ENCODE measurements around the gene NDUFS2.

NDUFS2 gene

DNA sequence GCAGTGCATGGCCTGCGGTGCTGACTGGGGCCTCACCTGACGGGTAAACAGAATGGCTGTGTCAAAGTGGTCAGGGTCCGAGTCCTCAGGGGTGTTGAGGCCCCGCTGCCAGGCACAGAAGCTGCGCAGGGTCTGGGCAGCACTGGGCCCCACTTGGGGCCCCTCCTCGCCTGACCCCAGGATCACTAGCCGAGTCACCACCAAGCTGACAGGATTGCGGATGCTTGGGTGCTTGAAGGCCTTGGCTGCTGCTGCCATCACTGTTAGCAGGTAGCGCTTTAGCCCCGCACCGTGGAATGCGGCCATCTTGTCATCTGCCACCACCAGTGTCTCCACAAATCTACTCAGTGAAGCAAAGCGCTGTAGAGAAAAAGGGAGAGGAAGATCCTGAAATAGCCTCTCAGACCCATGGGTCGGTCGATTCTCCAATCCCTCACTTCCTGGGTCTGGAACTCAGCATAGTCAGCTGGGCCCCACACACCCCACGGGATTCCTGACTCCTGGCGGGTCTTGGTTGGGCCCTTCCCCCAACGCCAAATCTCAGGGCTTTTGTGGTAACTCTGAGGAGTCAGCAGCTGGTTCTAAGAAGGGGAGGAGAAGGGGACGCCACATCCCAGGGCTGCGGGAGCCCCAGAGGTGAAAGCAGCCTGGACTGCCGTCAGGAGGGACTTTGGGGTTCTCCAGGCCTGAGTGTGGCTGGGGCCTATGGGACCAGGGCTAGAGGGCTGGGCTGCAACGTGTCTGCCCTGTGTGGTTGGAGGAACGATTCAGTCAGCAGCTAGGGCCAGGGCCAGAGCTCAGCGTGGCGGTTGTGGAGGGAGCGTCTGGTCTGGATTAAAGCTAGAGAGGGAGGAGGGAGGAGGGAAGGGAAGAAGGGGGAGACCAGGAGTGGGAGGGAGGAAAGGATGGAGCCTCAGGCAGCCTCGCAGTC is 5.4 kb upstream of the NDUFS2 start:
- no peak for ATAC-seq

DNA sequence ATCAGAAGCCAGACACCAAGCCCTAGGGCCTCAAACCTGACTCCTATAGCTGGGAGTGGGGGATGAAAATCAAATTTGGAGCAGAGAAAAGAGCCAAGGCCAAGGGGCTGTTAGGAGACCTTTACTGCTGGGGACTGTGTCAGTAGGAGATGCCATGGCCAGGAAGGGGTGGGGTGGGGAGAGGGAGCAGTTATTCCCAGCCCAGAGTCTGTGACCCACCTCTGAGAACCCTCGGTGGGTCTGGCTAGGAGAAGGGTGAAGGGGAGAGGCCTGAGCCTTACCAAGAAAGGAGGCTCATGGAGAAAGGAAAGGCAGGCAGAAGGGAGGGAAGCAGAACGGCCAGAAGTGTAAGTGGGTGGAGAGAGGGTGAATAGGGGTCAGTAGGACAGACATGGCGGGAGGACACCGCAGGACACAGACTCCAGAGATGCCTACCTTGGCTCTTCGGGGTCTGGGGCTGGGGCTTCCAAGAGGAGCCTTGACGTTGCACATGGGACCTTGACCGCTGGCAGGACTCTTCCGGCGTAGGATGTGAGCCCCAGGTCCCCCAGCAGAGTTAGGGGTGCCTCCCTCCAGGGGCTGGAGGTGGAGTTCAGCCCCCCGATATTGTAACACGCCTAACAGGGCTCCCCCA is 4.5 kb upstream of the NDUFS2 start:
- no peak for ATAC-seq

GRCh38 chr1:161198194-161198896 is 3.8 kb upstream of the NDUFS2 start:
- ATAC-seq = no peak

DNA sequence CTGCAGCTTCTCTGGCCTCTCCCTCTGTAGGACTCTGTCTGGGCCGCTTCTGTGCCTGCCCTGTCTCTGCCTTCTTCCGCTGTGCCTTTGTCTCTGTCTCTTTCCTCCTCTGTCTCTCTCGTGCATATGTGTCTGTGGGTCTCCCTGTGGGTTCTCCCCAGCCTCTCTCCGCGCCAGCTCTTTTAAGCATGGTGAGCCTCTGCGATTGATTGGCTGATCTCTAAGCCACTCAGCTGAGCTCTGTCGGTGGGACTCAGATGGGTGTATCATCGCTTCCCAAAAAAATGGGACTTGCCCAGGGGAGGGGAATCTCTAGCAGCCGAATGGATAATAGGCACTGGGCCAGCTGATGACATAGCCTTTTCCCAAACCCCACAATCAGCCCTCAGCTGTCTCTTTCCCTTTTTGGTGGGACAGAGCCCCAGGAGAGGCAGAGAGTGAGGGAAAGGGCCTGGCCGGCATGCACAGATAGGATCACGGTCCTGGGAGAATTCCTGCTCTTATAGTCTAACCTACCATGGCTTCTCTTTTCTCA is 3.2 kb upstream of the NDUFS2 start, which contains the start of gene ADAMTS4:
TSS of gene ADAMTS4 (minus strand) at position 158 of the 535 bp plus-strand sequence. CDS start 427 bp downstream, outside the sequence.
- ATAC-seq = no peak

DNA sequence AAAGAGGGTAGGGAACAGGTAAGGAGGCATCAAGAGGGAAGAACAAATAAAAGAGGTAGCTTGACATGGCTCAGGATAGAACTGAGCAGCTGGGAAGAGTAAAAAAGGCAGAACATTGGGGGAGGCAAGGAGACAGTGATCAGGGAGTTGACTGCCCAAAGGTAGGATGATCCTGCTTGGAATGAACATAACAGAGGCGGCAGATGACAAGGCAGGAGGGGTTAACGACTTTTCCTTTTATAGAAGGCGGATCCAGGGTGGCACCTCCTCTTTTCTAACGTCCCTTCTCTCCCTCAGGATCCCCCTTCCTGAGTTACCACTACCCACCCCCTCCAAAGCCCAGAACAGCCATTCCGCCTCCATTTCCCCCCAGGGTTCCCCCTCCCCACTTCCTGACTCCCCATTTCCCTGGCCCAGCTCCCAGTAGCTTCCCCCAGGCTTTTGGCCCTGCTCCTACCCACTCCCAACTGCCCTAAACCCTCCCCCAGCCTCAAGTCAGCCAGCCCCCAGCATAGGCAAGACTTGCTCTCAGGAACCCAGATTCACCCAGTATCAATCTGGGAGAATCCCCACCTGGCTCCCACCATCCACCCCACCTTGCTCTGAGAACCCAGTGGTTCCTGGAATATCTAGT is 2.5 kb upstream of the NDUFS2 start:
- ATAC-seq = no peak

- ATAC-seq = no peak
Measured at GRCh38 chr1:161200421-161200991, 1.7 kb upstream of the NDUFS2 start.

DNA sequence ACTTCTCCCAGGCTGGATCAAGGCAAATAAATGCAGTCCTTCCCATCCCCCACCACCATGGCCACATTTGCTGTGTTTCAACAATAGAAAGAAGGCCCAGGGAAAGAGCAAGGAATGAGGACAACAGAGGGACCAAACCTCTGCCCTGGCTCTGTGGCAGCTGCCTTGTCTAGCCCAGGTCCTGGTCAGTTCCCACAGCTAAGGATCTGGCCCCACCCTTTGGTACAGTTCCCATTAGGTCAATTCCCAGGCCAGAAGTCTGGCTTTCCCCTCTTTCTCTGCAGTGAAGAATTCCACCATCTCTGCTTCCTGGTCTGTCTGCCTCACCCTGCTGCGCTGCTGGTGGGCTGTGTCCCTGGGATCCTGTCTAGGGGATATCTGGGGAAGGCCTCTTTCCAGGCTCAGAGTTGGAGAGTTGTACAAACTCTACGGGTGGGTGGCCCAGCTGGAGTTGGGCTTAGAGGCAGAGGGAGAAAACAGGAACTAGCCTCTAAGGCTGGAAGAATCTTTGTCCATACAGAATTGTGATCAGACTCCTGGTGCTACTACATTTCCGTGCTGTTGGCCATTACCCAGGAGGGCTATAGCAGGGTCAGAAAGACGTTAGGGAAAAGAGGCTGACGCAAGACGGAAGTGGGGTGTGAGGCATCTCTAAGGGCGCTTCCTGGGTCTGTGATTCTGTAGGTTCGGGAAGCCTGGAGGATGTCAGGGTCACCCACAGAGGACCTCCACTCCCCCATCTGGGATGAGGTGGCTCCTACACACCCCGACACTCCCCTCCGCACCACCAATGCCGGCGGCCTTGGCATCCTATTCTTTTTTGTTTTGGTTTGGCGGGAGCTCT is 953 bp upstream of the NDUFS2 start:
- ATAC-seq = no peak

DNA sequence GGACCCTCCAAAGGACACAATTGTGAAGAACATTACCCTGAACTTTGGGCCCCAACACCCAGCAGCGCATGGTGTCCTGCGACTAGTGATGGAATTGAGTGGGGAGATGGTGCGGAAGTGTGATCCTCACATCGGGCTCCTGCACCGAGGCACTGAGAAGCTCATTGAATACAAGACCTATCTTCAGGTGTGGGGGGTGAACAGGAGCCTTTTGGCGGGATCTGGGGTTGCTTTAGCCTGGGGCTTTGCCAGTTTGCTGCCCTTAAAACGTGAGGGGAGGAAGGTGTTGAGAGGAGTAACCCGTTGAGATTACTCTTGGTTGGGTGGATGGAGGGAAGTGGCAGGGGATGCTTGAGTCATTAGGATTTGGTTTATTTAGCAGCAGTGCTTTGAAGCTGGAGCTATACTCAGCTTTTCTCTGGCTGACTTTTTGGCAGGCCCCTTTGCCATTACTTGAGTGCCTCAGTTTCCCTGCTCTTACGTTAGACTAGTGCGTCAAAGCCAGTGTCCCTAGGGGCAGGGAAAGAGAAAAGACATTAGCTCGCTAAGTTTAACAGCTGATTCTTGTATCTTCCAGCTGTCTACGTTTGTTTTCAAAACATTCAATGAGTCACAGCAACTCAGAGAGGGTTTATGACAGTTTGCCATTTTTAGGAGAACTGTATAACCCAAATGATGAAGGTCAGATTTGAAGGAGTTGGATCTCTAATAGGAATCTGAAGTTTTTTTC is 4.4 kb downstream of the NDUFS2 start:
- no peak for ATAC-seq

- no peak for ATAC-seq
Measured at GRCh38 chr1:161207173-161207572, 5.0 kb downstream of the NDUFS2 start.

GRCh38 chr1:161209790-161210409 is 7.7 kb downstream of the NDUFS2 start:
- ATAC-seq = peak; percentile 88 to 93

- ATAC-seq = no peak
Measured at GRCh38 chr1:161214369-161214768, 12.2 kb downstream of the NDUFS2 start.

DNA sequence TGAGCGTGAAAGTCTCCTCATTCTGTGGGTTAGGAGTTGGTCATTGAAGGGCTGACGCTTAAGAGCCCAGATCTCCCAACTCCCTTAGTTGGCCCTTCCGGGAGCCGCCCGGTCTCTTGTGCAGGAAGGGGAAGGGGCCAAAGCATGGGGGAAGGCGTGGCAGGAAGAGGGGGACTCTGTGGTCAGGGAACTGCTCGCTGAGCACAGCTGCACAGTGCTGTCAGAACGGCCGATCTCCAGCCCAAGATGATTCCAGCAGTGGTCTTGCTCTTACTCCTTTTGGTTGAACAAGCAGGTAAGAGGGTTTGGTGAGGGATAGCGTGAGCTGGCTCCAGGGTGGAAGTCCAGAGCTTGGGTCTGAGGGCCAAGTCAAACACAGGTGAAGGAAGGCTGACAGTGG is 12.9 kb downstream of the NDUFS2 start, which contains the start of gene FCER1G:
TSS of gene FCER1G (plus strand) at position 220 of the 400 bp plus-strand sequence. CDS start at position 247, 27 bp downstream.
- ATAC-seq = no peak

DNA sequence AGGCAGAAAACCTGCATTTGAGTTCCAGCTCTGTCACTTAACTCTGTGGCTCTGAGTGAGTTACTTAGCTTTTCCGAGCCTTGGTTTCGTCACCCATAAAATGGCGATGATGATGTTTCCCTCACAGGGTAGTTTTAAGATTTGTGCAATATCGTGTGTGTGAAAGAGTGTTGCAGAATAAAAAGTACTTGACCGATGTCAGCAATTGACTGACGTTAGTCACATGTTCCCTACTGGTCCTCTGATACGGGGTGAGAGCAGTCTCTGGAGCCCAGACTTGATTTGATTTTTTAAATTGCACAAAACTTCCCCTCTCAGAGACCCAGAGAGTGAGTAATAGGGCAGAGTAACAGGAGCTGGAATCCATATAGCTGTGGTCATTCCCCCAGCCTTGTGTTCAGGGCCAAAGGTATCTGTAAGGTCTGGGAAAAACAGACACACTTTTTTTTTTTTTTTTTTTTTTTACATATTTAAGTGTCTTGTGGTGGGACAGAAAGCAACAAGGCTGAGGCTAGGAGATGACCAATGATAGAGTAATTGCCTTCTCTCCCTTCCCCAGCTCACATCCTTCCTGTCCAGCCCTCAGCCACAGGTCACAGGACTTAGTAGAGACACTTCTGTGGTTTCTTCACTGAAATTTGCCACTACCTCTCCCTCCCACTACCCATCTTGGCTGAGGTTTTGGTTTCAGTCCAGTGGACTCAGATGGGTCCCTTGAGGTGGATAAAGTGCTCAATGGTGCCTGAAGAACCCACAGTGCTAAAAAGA is 15.0 kb downstream of the NDUFS2 start:
- ATAC-seq = peak; percentile 54 to 57

DNA sequence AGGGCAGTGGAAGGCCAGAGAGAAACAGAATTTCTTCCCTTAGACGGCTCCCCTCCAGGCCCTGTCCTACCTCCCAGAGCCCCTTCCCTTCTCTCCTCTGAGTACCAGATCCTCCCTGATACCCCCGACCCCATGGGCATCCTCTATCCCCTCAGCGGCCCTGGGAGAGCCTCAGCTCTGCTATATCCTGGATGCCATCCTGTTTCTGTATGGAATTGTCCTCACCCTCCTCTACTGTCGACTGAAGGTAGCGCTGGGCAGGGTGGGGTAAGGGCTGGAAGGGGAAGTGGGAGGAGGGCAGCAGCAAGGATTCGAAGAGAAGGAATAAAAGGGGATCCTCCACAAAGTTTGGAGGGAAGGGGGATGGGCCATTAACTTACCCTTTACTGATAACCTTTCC is 15.7 kb downstream of the NDUFS2 start:
- ATAC-seq = peak in 1 of 2 donors; percentile 6

DNA sequence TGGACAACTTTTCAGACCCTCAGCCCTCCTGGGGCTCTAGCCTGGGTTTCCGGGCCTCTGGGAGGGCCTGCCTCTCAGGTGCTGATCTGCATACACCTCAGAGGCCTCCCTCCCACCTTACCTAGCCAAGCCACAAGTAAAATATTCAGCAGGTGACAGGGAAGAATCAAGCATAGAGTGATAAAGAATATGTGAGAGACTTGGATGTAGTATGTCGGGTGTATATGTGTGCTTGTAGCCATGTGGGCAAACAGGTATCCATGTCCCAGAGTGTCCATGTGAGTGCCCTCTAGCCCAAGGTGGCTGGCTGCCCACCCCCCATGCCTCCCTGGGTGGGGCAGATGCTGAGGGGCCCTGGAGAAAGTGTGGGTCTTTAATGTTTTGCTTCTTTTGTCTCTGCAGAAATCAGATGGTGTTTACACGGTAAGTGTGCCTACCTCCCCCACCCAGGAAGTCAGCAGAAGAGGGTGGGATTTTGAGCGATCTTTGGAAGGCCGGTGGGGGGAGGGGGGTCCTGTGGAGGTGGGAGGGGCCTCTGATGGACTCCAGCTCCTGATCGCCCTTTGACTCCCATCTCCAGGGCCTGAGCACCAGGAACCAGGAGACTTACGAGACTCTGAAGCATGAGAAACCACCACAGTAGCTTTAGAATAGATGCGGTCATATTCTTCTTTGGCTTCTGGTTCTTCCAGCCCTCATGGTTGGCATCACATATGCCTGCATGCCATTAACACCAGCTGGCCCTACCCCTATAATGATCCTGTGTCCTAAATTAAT is 16.3 kb downstream of the NDUFS2 start:
- ATAC-seq = no peak

DNA sequence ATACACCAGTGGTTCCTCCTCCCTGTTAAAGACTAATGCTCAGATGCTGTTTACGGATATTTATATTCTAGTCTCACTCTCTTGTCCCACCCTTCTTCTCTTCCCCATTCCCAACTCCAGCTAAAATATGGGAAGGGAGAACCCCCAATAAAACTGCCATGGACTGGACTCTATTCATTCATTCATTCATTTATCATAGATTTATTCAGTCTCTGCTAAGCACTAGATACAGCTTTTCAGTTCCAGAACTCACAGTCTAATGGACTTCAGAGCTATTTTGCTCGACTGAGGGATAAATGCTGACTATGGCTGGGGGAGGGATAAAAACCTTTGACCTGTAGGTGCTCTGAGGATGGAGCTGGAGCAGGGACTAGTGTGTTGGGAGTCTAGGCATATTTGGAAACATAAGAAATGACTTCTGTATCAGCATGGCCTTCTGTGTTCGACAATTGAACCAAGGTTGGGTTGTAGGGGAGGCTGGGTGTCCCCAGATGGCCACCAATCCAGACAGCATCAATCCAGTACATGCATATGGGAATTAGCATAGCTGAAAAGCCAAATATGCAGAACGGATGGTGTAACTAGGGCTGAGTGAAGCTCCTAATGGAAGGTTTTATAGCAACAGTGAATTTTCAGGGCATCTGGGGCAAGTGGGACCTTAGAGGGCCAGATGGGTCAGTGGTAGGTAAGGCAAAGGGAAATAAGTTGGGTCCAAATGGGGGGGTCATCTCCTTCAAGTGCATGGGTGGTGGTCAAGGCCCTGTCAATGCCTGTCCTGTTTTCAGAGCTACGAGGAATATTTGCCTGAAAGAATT is 17.1 kb downstream of the NDUFS2 start:
- no peak for ATAC-seq

DNA sequence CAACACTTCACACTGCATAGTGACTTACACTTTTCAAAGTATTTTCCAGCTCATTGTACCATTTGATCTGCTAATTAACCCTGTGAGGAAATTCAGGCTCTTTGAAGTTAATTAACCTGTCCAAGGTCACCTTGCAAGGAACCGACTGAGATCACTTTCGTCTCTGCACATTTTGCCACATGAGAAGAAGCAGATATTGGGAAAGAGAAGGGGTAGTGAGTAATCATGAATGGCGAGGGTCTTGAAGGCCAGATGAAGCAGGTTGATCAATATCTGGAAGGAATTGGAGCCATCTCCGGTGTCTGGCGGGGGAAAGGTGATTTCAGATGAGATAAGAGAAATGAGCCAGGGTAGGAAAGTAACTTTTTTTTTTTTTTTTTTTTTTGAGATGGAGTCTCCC is 17.8 kb downstream of the NDUFS2 start:
- no peak for ATAC-seq
